EH (cell line): Measurements from ENCODE around the gene DDX52.
A peak's percentile ranks its signal among the peaks of the same experiment; 100 is the strongest.
"Not testable (repeated sequence)": the region's sequence is repeated elsewhere in the genome, so short reads cannot be mapped to it uniquely, and the experiment has no call there.

Source experiments
- DNase-seq: peaks from one replicate; pipeline ENCODE4 v3.0.0-alpha.2; 2015; ENCODE audit warnings: low read depth

The DDX52 gene

DNA sequence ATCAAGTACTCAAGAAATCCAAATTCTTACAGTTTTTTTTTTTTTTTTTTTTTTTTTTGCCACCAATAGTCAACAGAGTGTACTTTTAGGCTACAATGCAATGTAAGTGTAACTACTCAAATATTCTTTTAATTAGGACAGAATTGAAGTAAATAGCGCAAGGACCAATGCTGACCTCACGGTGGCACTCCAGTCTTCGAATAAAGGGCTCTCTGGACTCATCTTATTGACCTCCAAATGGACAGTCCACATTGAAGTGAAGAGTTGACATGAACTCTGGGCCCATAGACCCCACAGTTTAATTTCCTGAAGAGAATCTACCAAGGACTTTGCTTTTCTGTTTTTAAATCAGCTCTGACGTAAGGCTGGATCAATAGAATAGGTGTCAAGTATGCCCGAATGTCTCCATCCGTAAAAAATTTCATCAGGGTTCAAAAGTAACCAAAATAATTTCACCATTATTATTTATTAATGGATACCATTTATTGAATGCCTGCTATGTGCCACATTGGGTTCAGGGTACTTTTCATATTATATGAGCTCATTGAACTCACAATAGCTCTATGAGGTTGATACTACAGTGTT lies 7.3 kb upstream of the DDX52 start:
- DNase-seq, result peak; percentile 71

DNA sequence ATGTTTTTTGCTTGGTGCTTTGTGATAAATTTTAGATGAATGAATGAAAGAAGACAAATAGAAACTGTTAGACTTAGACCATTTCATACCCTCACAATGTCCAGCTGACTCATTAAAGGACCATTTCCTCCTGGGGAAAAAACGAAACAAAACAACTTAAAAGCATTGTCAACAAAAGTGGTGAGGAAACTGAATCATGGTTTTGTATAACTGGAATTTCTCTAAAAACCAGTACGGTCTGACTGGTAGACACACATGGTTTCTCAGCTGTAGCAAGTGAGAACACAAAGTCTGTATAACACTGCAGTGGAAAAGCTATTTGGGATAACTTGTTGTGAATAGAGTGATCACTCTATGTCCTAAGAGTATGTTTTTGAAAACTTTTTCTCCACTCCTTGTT lies 5.3 kb upstream of the DDX52 start:
- DNase-seq, result peak; percentile 83

DNA sequence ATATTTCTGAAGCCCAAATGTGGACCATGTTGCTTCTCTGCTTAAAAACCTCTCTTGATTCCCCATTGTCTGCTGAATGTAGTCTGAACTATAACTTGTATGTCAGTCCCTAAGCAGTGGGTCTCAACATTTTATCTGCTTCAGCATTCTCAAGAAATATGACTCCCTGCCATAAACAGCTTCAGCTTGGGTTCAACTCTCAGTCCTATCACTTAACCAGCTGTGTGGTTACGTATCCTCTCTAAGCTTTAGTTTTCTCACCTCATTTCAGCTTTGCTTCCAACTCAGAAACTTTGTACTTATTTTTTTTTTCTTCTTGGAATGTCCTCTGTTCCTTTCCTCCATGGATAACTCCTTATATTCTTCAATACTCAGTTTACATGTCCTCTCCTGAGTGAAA lies 4.6 kb upstream of the DDX52 start:
- DNase-seq, result no peak

DNA sequence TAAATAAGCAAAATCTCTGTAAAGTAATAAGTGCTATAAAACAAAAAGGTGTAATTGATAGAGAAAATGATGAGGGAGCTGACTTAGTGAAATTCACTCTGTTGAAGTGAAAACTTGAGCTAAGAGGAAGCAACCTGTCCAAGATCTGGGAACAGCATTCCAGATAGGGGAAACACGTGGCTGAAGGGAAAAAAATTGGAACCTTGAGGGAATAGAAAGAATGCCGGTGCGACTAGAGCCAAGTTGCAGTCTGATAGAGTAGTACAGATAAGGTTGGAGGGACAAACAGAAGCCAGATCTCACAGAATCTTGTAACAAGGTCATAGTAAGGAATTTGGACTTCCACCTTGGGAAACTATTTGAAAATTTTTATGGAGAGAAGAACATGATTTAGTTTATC lies 623 bp upstream of the DDX52 start:
- peak; percentile 8 for DNase-seq

DNA sequence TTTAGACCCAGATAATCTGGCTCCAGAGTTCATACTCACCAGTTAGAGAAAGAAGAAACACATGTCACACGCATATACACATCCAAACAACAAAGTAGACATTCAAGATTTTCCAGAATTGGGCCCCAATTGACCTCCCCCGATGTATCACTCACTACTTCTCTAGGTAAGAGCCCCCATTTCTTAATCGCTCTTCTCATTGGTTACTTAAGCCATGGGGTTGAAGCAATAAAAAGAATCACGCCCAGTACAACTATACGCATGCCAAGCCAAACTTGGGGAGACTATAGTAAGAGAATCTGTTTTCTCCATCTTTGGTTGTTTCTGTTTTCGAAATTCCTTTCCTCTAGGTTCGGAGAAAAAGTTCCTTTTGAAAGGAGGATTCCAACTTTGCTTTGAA lies 565 bp downstream of the DDX52 start:
- DNase-seq, result peak; percentile 44

DNA sequence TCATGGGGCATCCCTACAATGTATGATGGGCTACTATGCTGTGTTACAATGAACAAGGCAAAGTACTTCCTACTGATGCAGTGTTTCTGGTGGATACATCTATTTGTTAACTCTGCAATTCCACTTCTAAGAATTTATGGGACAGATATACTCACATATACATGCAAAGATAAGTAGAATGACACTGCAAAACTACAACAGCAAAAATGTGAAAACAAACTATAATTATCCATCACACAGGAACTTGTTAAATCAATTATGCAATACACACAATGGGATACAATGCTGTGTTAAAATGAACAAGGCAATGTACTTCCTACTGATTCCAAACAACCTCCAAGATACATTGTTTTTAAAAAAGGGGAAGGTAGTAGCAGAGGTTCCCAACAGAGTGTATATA lies 3.2 kb downstream of the DDX52 start:
- DNase-seq, result no peak

DNA sequence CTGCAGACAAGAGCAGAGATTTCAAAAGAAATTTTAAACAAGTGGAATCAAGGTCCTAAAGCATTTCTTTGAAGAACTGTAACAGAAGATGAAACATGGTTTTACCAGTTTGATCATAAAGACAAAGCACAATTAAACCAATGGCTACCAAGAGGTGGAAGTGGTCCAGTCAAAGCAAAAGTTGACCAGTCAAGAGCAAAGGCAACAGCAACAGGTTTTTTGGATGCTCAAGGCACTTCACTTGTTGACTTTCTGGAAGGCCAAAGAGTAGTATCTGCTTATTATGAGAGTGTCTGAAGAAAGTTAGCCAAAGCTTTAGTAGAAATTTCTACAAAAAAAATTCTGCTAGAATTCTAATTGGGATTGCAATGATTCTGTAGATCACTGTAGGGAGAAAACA lies 5.3 kb downstream of the DDX52 start:
- DNase-seq, result no peak

DNA sequence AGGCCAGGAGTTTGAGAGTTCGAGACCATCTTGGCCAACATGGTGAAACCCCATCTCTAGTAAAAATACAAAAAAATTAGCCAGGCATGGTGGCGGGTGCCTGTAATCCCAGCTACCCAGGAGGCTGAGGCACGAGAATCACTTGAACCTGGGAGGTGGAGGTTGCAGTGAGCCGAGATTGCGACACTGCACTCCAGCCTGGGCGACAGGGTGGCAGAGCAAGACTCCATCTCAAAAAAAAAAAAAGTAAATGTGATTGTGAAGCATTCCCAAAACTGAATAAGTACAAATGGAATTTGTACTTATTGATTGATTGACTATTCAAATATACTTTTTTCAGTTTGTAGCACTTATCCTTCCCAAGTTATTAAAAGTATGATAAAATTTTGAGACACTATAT lies 26.8 kb downstream of the DDX52 start:
- DNase-seq, result not testable (repeated sequence)

DNA sequence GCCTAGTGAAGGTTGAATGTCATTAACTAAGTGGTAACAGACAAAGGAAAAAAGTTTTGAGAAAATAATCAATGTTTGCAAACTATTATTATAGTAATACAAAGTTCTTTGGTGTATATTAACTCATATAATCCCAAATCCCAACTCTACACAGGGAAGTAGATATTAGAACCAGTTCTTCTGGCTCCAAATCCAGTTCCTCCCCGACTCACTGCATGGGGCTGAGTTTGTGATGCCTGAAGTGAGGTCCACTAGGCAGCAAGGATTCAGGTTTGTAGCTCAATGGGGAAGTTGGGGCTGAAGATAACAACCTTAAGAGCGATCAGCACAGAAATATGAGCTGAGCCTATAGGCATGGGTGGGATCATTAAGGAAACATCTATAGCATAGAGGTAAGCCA lies 28.4 kb downstream of the DDX52 start:
- no peak for DNase-seq

DNA sequence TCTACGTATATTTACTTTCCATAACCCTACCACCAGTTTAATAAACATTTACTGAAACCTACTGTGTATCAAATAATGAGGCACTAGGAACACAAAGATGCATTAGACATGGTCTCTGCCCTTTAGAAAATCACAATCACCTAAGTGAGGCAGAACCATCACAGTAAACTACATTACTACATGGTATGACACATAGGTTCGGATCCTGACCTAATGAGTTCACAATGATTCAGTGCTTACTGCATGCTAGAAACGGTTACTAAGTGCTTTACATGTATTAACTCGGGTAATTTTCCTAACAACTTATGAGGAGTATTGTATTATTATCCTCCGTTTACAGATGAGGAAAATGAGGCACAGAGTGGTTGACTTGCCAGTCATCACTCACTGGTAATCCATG lies 28.9 kb downstream of the DDX52 start:
- DNase-seq, result peak; percentile 77

DNA sequence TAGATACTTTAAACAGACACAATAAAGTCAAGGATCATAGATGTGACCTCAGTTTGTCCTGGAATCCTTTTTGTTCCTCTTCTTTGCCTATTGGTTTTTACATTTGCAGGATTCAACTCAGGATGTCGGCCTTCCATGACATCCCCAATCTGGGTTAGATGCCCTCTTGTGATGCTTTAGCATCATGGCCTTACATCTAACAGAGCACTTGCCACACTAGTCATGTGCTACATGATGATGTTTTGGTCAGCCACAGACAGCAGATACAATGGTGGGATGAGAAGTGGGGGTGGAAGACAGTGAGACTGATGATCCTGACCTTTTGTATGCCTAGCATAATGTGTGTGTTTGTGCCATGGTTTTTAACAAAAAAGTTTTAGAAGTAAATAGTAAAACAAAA lies 32.3 kb downstream of the DDX52 start:
- no peak for DNase-seq

DNA sequence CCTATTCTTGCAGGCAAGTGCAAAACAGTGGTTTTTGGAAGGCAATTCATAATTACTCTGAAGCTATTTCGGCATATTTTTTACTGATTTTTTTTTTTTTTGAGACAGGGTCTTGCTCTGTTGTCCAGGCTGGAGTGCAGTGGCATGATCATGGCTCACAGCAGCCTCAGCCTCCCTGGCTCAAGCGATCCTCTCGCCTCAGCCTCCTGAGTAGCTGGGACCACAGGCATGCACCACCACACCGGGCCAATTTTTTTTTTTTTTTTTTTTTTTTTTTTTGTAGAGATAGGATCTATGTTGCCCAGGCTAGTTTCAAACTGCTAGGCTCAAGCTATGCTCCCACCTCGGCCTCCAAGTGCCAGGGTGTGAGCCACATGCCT lies 33.2 kb downstream of the DDX52 start:
- DNase-seq, result not testable (repeated sequence)

DNA sequence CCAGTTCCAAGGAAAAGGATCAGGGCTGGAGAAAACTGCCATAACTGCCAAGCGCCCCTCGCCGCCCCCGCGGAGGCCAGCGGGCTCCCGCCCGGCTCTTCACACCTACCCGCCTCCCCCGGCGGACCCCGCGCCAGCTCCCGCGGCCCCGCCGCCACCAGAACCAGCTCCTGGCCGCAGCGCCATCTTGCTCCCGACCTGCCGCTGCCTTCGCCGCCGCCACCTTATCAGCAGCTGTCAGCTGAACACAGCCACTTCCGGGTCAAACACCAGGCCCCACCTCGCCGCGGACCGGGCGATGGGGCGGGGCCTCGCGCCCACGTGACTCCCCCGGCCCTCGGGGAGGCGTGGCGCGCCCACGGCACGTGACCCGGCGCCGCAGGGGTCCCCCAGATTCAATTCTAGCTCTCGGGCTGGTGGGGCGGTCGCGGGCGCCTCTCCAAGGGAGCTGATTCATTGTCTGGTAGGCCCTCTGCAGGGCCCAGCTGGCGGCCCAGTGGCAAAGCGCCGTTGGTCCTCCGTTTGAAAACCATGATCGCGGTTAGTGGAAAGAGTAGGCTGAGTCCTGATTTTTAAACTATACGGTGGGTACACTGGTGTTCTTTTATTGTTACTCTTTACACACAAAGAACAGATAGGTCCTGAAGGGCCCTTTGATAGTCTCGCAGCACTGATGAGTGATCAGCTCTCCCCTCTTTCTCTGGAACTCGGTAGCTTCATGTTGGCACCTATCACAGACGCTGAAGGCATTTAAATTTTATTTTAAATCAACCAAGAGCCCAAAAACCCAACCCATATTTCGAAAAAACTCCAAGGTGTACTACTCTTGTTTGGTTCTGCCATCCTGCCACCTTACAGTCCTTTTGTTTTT lies 33.8 kb downstream of the DDX52 start, which contains the start of gene SYNRG:
Gene SYNRG, minus strand, starts transcription at position 249 of the 871 bp plus-strand sequence. Its CDS starts 63 bp downstream, at position 186.
- peak; percentile 98 for DNase-seq

DNA sequence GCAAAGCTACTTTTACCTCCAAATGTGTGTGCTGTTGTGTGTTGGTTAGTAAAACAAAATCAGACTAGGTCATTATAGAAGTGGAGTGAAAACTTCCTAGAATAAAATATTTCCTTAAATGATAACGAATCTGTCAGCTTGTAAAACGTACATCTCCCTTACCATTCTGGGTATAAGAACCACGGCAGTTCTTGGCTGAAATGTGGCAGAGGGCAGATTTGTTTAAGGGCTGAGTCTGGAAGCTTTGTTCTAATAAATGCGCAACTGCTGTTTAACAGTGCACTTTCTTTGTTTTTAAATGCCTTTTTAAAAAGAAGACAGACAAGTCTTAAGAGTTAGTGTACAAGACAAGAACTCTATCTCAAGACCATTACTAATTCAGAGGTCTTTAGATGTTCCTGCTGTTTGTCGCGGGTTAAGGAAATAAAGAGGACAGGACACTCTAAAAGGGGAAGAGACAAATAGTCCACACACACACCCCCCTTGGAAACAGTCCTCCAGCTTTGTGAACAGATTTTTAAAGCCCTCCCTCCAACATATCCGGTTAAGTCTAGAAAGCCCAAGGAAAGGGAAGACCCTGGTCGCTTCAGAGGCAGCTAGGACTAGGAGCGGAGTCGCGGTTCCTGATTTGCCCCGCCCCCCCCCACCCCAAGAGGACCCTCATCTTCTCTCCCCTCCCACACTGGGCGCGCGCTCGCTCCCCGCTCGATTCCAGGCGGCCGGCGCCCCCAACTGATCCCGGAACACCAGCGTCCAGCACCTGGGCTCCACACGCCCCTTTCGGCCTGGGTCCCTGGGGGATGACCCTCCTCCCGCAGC lies 34.7 kb downstream of the DDX52 start:
- peak; percentile 54 for DNase-seq

DNA sequence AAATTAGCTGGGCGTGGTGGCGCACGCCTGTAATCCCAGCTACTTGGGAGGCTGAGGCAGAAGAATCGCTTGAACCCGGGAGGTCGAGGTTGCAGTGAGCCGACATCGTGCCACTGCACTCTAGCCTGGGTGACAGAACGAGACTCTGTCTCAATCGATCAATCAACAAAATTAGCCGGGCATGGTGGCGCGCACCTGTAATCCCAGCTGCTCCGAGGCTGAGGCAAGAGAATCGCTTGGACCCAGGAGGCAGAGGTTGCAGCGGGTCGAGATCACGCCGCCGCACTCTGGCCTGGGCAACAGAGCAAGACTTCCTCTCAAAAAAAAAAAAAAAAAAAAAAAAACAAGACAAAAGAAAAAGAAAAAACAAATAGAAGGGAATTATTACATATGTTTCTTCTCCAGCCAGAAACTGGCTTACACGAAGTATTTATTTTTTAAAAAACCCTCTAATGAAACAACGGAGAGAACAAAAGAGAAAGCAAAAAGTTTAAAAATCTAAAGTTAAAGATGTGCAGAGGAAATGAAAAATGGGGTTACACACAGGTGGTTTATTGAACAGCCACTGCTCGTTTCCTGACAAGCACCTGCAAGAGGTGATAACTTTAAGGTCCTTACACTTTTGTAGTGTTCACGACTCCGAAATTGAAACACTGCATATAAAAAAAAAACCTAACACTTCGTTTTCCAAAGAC lies 35.5 kb downstream of the DDX52 start:
- DNase-seq, result no peak

DNA sequence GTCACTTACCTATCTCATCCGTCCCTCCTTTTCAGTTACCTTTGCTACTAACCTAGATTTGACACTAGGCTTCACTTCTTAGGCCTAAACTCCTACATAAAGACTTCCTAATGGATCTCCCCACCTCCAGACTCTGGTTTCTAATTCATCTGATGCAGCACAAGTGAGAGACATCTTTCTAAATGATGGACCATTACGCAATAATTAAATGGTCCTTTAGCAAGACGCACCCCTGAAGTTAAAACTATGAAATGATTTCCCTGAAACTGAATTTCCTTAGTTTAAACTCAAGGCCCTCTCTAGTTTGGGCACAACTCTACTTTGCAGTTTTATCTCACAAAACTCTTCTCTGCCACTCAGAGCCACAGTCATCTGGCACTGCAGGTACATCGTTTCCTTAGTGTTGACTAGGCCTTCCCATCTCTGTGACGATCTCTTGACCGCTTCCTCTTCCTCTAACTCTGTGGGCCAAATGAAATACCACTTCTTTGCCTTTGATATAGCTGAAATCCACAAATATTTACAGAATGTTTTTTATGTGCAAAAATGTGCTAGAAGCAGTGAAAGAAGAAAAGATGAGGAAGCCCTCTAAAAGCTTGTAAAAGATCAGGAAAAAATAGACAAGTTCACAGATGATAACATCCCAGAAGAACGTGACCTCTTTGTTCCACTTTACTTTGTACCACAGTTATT lies 37.3 kb downstream of the DDX52 start:
- peak; percentile 94 for DNase-seq

DNA sequence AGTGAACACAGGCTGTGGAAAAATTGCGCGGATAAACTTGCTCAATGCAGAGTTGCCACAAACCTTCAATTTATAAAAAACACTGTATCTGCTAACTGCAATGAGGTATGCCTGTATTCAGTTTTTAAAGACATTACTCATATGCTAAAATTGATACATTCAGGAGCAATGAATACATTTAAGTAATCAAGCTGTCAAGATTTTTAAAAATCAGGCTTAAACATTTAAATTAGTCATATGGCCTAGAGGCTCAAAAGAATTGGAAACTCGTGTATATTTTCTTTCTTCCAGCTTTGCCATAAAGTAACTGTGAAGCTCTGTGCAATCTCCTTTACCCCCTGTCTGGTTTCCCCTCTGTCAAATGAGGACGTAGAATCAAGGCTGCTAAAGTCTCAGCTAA lies 38.2 kb downstream of the DDX52 start:
- peak; percentile 79 for DNase-seq

DNA sequence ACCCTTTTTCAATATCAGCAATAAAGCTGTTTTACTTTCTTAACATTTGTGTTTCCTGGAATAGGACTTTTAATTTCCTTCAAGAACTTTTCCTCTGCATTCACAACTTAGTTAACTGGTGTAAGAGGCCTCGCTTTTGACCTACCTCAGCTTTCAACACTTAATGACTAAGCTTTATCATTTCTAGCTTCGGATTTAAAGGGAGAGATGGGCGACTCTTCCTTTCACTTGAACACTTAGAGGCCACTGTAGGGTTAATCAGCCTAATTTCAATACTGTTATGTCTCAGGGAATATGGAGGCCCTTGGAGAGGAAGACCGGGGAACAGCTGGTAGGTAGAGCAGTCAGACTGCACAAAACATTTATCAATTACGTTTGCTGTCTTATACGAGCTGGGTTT lies 38.7 kb downstream of the DDX52 start:
- no peak for DNase-seq

DNA sequence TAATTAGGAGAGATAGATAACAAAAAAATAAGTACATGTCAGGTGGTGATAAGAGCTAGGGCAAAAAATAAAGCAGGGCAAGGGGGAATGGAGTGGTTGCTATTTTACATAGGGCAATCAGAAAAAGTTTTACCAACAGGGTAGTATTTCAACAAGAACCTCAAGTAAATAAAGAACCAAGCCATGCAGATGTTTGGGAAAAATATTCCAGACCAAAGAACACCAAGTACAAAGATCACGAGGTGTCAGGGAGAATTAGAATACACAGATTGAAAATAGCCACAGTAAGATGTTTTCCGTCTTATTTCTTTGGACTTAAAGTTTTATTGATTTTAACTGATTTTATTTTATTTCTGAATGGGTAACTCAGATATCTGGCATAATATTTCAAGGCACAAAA lies 45.1 kb downstream of the DDX52 start:
- no peak for DNase-seq

DNA sequence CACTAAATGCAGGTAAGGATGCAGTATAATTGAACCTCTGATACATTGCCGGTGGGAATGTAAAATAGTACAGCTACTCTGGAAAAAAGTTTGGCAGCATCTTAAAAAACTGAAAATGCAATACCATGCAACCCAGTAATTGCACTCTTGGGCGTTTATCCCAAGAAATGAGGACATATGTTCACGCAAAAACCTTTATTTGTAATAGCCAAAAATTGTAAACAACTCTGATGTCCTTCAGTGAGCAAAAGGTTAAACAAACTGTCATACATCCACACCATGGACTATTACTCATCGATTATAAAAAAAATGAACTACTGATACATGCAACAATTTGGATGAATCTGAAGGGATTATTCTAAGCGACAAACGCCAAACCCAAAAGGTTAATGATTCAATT lies 51.0 kb downstream of the DDX52 start:
- no peak for DNase-seq

DNA sequence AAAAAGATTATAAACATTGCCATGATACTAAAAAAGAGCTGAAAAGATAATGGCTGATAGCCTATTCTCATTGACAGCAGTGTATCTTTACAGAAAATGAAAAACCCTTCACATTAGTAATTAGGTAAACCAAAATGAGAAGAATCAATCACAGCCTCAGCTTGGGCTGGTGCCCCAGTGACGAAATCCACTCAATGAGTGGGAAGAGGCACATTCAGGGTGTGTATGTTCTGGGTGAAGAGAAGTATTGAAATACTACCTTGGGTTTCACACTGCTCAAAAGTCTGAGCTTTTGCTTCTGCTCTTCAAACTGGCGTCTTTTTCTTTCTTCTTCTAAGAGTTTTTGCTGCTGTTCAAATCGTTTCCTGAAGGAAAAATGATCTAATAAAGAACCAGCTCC lies 58.2 kb downstream of the DDX52 start:
- no peak for DNase-seq

DNA sequence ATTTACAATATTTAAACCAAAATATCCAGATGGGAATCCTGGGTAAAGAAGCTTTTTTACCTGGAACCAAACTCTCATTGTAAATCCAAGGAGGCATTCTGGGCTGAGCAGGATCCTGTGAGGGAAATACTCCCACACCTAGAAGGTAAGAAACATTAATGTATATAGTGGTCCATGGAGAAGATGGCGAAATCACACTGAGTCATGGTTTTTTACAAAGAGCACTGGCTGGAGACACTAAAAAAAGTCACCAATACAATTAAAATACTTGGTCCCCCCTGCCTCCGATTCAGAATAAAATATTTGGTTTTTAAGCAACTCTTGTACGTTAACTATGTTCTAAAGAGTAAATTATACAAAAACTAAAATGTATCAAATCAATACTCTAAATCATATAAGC lies 67.0 kb downstream of the DDX52 start:
- peak; percentile 10 for DNase-seq
